OCI-LY3 (cell line): ENCODE measurements around the gene TMPRSS13.

Experiments
- H2AFZ ChIP-seq: fragments of 200-600, 300-600 bp; shearing (Covaris generic); 2 replicates; pipeline ENCODE4 v1.6.0; 2014; ENCODE audit warnings: antibody characterized with exemption, low read depth, low read length
- H3K27ac ChIP-seq: fragments of 200-600, 300-600 bp; sonication (generic); 2 replicates; pipeline ENCODE4 v1.5.1; 2014; ENCODE audit warnings: mild to moderate bottlenecking, low read length, moderate library complexity, mixed read lengths
- H3K27me3 ChIP-seq: fragments of 200-600, 300-600 bp; sonication (generic); 2 replicates; pipeline ENCODE4 v1.6.1; 2014; ENCODE audit warnings: low read depth, low read length, mixed read lengths
- H3K36me3 ChIP-seq: fragments of 200-600, 300-600 bp; sonication (generic); replicated peaks from 2 replicates; pipeline ENCODE3; 2014; ENCODE audit warnings: low read depth, low read length, mixed read lengths
- H3K4me1 ChIP-seq: fragments of 300-600, 200-600 bp; sonication (generic); 2 replicates; pipeline ENCODE4 v1.6.1; 2014; ENCODE audit warnings: low read length, mixed read lengths
- H3K4me2 ChIP-seq: fragments of 200-600, 300-600 bp; sonication (generic); 2 replicates; pipeline ENCODE4 v1.6.1; 2014; ENCODE audit warnings: low read length, mixed read lengths
- H3K4me3 ChIP-seq: fragments of 300-600, 200-600 bp; sonication (generic); 2 replicates; pipeline ENCODE4 v1.5.1; 2014; ENCODE audit warnings: antibody characterized with exemption, mild to moderate bottlenecking, low read length, moderate library complexity
- H3K79me2 ChIP-seq: fragments of 300-600, 200-600 bp; shearing (Covaris generic); 2 replicates; pipeline ENCODE4 v1.6.1; 2014; ENCODE audit warnings: mild to moderate bottlenecking, low read length, mixed read lengths
- H3K9ac ChIP-seq: fragments of 300-600, 200-600 bp; shearing (Covaris generic); 2 replicates; pipeline ENCODE4 v1.6.0; 2014; ENCODE audit warnings: mild to moderate bottlenecking, low read length, moderate library complexity
- H3K9me3 ChIP-seq: fragments of 200-600, 300-600 bp; shearing (Covaris generic); 2 replicates; pipeline ENCODE4 v1.6.1; 2014; ENCODE audit warnings: low read length, mixed read lengths; ENCODE audit not compliant: insufficient read depth
- H4K20me1 ChIP-seq: fragments of 200-600, 300-600 bp; sonication (generic); 2 replicates; pipeline ENCODE4 v1.6.1; 2016; ENCODE audit warnings: low read length, mixed read lengths; ENCODE audit not compliant: insufficient read depth
- EZH2phosphoT487 ChIP-seq: fragments of 200-600 bp; shearing (Covaris generic); IDR thresholded peaks from 2 replicates; pipeline ENCODE4 v1.6.1; 2018; ENCODE audit warnings: antibody characterized with exemption, mixed run types, low read depth
- TF ChIP-seq, protein P1 (sequence below): fragments of 200-600, 300-600 bp; sonication (generic); IDR thresholded peaks from 2 replicates; pipeline ENCODE4 v1.5.1; 2014; ENCODE audit warnings: antibody characterized with exemption, low read length, low read depth

TMPRSS13 gene

DNA sequence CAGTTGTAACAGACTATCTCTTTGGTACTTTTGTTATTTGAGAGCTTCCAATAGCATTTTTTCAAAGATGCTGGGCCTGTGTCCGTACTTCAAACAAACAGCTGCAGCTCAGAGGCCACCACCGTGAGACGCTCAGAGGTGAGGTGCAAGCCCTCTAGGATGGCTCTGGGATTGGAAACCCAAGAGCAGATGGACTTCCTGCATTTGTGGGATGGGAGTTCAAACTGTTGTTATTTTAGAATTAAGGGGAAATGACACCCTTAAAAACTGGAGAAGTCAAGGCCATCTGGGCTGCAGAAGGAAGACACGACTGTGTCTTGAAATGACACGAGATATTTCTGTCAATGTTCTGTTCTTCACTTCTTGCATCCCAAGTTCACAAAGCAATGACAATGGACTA lies 47.8 kb upstream of the TMPRSS13 start:
- Histone ChIP-seq H3K4me2 (no peak overlapping the region), H2AFZ (no peak overlapping the region), H3K4me1 (peaks cover 27% of the 10 kb centered on the region), H3K4me3 (no peak overlapping the region), H3K9ac (no peak overlapping the region), H3K9me3 (no peaks in the 10 kb centered on the region), H3K27me3 (no peaks in the 10 kb centered on the region), H3K27ac (no peak overlapping the region), H4K20me1 (no peaks in the 10 kb centered on the region), H3K79me2 (peaks cover 3% of the 10 kb centered on the region; the same call in 1 of the 2 replicates), H3K36me3 (peaks cover 29% of the 10 kb centered on the region)
- TF ChIP-seq, protein P1, sequence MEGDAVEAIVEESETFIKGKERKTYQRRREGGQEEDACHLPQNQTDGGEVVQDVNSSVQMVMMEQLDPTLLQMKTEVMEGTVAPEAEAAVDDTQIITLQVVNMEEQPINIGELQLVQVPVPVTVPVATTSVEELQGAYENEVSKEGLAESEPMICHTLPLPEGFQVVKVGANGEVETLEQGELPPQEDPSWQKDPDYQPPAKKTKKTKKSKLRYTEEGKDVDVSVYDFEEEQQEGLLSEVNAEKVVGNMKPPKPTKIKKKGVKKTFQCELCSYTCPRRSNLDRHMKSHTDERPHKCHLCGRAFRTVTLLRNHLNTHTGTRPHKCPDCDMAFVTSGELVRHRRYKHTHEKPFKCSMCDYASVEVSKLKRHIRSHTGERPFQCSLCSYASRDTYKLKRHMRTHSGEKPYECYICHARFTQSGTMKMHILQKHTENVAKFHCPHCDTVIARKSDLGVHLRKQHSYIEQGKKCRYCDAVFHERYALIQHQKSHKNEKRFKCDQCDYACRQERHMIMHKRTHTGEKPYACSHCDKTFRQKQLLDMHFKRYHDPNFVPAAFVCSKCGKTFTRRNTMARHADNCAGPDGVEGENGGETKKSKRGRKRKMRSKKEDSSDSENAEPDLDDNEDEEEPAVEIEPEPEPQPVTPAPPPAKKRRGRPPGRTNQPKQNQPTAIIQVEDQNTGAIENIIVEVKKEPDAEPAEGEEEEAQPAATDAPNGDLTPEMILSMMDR = no peak
- TF ChIP-seq EZH2phosphoT487 = no peak

DNA sequence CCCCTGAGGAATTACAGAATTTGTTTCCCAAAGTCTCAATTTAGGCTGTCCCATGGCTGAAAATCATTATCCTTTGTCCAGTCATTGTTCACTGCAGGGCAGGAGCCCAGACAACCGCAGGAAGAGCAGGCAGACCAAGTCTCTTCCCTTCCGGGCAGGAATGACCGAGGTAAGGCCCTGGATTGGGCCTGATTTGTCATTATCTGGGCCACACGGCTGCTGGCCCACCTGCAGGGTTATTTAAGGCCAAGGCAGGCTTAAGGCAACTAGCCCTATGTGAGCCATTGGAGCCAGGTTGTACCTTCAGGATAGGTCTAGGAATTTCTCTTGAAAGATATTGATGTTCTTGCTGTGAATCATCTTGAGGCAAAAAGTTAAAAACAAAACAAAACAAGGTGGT lies 47.2 kb upstream of the TMPRSS13 start:
- Histone ChIP-seq H3K79me2 (peaks cover 3% of the 10 kb centered on the region; the same call in 1 of the 2 replicates), H3K27ac (no peak overlapping the region), H3K9me3 (no peaks in the 10 kb centered on the region), H3K9ac (no peak overlapping the region), H2AFZ (no peak overlapping the region), H3K4me1 (peaks cover 24% of the 10 kb centered on the region), H3K27me3 (no peaks in the 10 kb centered on the region), H3K4me2 (no peak overlapping the region), H3K36me3 (peaks cover 23% of the 10 kb centered on the region), H4K20me1 (no peaks in the 10 kb centered on the region), H3K4me3 (no peak overlapping the region)
- no peak for TF ChIP-seq EZH2phosphoT487
- TF ChIP-seq, protein P1 = no peak

DNA sequence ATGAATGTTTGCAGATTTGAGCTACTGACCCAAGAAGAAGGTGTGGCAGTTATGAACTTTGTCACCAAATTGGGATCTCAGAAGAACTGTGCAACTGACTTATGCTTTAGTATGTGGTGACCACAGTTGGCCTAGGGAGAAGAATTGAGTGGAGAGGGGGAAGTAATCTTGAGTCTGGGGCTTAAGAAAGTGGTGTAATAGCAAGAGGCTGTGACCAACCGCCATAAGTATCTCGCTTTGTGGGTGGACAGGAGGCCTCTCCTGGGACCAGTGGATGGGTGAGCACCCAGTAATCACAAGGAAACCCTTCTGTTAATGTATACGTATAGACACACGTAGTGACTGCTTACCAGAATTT lies 44.3 kb upstream of the TMPRSS13 start:
- Histone ChIP-seq H3K4me1 (peaks cover 18% of the 10 kb centered on the region), H4K20me1 (no peaks in the 10 kb centered on the region), H3K4me3 (no peak overlapping the region), H3K36me3 (peaks cover 15% of the 10 kb centered on the region), H3K27ac (no peak overlapping the region), H3K9me3 (no peaks in the 10 kb centered on the region), H3K4me2 (no peak overlapping the region), H3K27me3 (no peaks in the 10 kb centered on the region), H3K79me2 (no peaks in the 10 kb centered on the region), H2AFZ (no peak overlapping the region), H3K9ac (no peak overlapping the region)
- TF ChIP-seq EZH2phosphoT487 = no peak
- TF ChIP-seq, protein P1 = no peak

DNA sequence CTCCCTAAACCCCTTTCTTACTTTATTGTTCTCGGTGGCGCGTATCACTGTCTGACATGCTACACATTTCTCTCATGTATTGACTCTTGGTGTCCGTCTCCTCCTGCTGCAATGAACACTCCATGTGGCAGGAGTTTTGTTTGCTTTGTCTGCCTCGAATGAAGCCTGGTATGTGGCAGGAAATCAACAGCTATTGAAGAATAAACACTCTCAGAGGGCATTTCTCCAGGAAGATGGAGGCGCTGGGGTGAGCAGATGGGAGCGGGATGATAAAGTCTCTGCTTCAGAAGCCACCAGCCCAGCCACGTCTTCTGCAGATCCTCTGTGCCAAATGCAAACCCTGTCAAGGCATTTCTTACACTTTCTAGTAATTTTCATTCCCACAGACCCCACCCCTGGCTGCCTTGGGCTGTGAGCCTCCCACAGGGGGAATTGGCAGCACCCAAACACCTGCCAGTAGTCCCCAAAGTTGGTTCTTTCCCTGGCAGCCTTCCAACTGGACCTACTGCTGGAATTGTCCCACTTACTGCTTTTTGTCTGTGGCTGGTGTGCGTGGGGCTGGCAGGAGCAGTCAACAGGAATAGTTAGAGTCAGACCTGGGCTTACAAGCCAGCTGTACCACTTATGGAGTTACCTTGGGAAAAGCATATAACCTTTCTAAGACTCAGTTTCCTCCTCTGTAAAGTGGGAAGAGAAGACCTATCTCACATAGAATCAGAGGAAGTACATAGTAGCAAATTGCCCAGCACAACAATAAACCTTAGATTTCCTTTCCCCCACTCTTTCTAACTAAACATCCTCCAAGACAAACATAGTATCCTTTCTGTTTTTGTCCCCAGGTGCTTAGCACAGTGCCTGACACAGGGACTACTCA lies 43.7 kb upstream of the TMPRSS13 start:
- H4K20me1 ChIP-seq = no peaks in the 10 kb centered on the region

More for the DNA sequence above, 43.7 kb upstream of the TMPRSS13 start:
- H3K4me3 ChIP-seq = no peak overlapping the region
- no peak overlapping the region for H3K9ac ChIP-seq
- H2AFZ ChIP-seq = no peak overlapping the region
- H3K36me3 ChIP-seq = peaks cover 15% of the 10 kb centered on the region
- peaks cover 18% of the 10 kb centered on the region for H3K4me1 ChIP-seq
- H3K79me2 ChIP-seq = no peaks in the 10 kb centered on the region
- H3K9me3 ChIP-seq = no peaks in the 10 kb centered on the region
- H3K4me2 ChIP-seq = no peak overlapping the region
- no peaks in the 10 kb centered on the region for H3K27me3 ChIP-seq
- TF ChIP-seq, protein P1 = no peak
- no peak for TF ChIP-seq EZH2phosphoT487
- no peak overlapping the region for H3K27ac ChIP-seq
